ENCODE results near the gene ERICH2.

GRCh38 chr2:170820757-170821530 lies 50.8 kb downstream of the ERICH2 start:
- no peak for TF ChIP-seq CTCF (IDR thresholded peaks at IDR 0.05)
- TF ChIP-seq POLR2AphosphoS5 (IDR thresholded peaks at IDR 0.05; ENCODE audit: low read depth, low read length): no peak
